ENCODE results near the gene SLC22A13. TPM values are rescaled to one million over a fixed set of nuclear protein-coding genes. Genes with fewer than 3 reads are reported as not detected.
"Not testable (repeated sequence)": the region's sequence is repeated elsewhere in the genome, so short reads cannot be mapped to it uniquely, and the experiment has no call there.

The SLC22A13 gene
- total RNA-seq, 1 donor from 2014 or later: 1.2 TPM

- H3K4me3 Mint-ChIP-seq (ENCODE audit: unreplicated experiment): no peak overlapping the region
- H3K4me1 Mint-ChIP-seq (ENCODE audit: unreplicated experiment): no peaks in the 10 kb centered on the region
- peaks cover 83% of the 10 kb centered on the region for H3K36me3 Mint-ChIP-seq (ENCODE audit: unreplicated experiment)
- H3K9me3 Mint-ChIP-seq (ENCODE audit: unreplicated experiment): peaks cover 23% of the 10 kb centered on the region
- TF ChIP-seq, protein P1, sequence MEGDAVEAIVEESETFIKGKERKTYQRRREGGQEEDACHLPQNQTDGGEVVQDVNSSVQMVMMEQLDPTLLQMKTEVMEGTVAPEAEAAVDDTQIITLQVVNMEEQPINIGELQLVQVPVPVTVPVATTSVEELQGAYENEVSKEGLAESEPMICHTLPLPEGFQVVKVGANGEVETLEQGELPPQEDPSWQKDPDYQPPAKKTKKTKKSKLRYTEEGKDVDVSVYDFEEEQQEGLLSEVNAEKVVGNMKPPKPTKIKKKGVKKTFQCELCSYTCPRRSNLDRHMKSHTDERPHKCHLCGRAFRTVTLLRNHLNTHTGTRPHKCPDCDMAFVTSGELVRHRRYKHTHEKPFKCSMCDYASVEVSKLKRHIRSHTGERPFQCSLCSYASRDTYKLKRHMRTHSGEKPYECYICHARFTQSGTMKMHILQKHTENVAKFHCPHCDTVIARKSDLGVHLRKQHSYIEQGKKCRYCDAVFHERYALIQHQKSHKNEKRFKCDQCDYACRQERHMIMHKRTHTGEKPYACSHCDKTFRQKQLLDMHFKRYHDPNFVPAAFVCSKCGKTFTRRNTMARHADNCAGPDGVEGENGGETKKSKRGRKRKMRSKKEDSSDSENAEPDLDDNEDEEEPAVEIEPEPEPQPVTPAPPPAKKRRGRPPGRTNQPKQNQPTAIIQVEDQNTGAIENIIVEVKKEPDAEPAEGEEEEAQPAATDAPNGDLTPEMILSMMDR (IDR thresholded peaks at IDR 0.05): no peak
- H3K27ac Mint-ChIP-seq (ENCODE audit: unreplicated experiment): no peak overlapping the region
- no peaks in the 10 kb centered on the region for H3K27me3 Mint-ChIP-seq (ENCODE audit: unreplicated experiment)
- DNase-seq (ENCODE audit: extremely low spot score, unreplicated experiment): no peak
These were observed 30.1 kb upstream of the SLC22A13 start for GRCh38 chr3:38235466-38235865.

GRCh38 chr3:38238416-38239008, 27.1 kb upstream of the SLC22A13 start:
- no peak for DNase-seq (ENCODE audit: extremely low spot score, unreplicated experiment)
- H3K27ac Mint-ChIP-seq (ENCODE audit: unreplicated experiment): no peak overlapping the region
- H3K27me3 Mint-ChIP-seq (ENCODE audit: unreplicated experiment): no peaks in the 10 kb centered on the region
- H3K9me3 Mint-ChIP-seq (ENCODE audit: unreplicated experiment): peaks cover 23% of the 10 kb centered on the region
- no peak overlapping the region for H3K4me3 Mint-ChIP-seq (ENCODE audit: unreplicated experiment)
- TF ChIP-seq, protein P1 (IDR thresholded peaks at IDR 0.05): no peak
- H3K36me3 Mint-ChIP-seq (ENCODE audit: unreplicated experiment): peaks cover 75% of the 10 kb centered on the region
- H3K4me1 Mint-ChIP-seq (ENCODE audit: unreplicated experiment): no peaks in the 10 kb centered on the region

- not testable (repeated sequence) for H3K27me3 Mint-ChIP-seq (ENCODE audit: unreplicated experiment); DNase-seq (ENCODE audit: extremely low spot score, unreplicated experiment); H3K27ac Mint-ChIP-seq (ENCODE audit: unreplicated experiment); H3K4me3 Mint-ChIP-seq (ENCODE audit: unreplicated experiment)
- Mint-ChIP-seq H3K4me1 (ENCODE audit: unreplicated experiment) (peaks cover 14% of the 10 kb centered on the region), H3K9me3 (ENCODE audit: unreplicated experiment) (peaks cover 15% of the 10 kb centered on the region), H3K36me3 (ENCODE audit: unreplicated experiment) (peaks cover 57% of the 10 kb centered on the region)
These were observed 22.8 kb upstream of the SLC22A13 start for GRCh38 chr3:38242812-38243211.

GRCh38 chr3:38245930-38246329, 19.7 kb upstream of the SLC22A13 start:
- Mint-ChIP-seq H3K27ac (ENCODE audit: unreplicated experiment) (peak overlapping the region; percentile 48), H3K27me3 (ENCODE audit: unreplicated experiment) (no peaks in the 10 kb centered on the region), H3K4me1 (ENCODE audit: unreplicated experiment) (peaks cover 16% of the 10 kb centered on the region), H3K9me3 (ENCODE audit: unreplicated experiment) (no peaks in the 10 kb centered on the region), H3K36me3 (ENCODE audit: unreplicated experiment) (peaks cover 47% of the 10 kb centered on the region), H3K4me3 (ENCODE audit: unreplicated experiment) (no peak overlapping the region)
- TF ChIP-seq, protein P1 (IDR thresholded peaks at IDR 0.05): no peak
- DNase-seq (ENCODE audit: extremely low spot score, unreplicated experiment): no peak

DNA sequence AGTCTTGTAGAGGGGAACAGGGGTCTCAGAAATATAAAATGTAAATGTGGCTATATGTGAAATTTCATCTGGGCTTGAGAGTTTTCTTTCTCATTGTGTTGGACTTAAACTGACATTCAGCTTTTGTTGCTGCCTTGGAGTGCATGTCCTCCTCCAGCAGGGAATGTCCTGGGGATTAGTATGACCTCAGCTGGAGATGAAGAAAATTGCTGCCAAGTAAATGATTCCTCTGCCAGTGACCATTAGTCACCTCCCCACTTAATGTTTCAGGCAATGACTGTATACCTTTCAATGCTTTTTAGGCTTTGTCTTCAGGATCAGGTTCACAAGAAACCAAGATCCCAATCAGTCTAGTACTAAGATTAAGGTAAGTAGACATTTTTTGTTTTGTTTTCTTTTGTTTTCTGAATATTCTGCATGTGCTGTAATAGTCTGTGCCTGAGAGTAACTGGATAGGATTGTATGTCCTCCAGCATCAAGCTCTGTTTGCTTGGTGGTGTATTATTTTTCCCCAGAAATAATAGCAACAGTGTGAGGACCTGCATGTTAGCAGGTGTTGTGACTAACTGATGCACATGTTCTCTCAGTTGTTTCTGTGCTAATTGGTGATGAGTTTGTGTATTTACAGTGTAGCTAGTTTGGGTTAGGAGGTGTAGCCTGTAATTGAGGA, 18.1 kb upstream of the SLC22A13 start:
- no peak for DNase-seq (ENCODE audit: extremely low spot score, unreplicated experiment)
- TF ChIP-seq, protein P1 (IDR thresholded peaks at IDR 0.05): peak; percentile 54
- Mint-ChIP-seq H3K36me3 (ENCODE audit: unreplicated experiment) (peaks cover 58% of the 10 kb centered on the region), H3K4me3 (ENCODE audit: unreplicated experiment) (no peak overlapping the region), H3K27me3 (ENCODE audit: unreplicated experiment) (no peaks in the 10 kb centered on the region), H3K4me1 (ENCODE audit: unreplicated experiment) (peaks cover 16% of the 10 kb centered on the region), H3K9me3 (ENCODE audit: unreplicated experiment) (no peaks in the 10 kb centered on the region), H3K27ac (ENCODE audit: unreplicated experiment) (peak overlapping the region; percentile 75)

All from osteocyte (in vitro differentiated cells).